WTC11 (cell line): Measurements from ENCODE around the gene PPID. TPM values are rescaled to one million over a fixed set of nuclear protein-coding genes. Genes with fewer than 3 reads are reported as not detected.

Experiments
- ATAC-seq: fragments of 200-7000 bp; cut with Tn5 transposase; 2 replicates; pipeline ENCODE4 v1.10.0; 2021; ENCODE audit warnings: mild to moderate bottlenecking, moderate library complexity
- CTCF ChIA-PET: fragments of 300-600 bp; sonication (Branson Sonifier 250); formaldehyde crosslinking; loops from one replicate; lab custom pipeline; 2021; ENCODE audit warnings: antibody characterized with exemption; lab: Charles Lee
- POLR2A ChIA-PET: fragments of 350-600 bp; sonication (Branson Sonifier 250); formaldehyde crosslinking; loops from one replicate; lab custom pipeline; 2021; ENCODE audit warnings: antibody characterized with exemption; lab: Charles Lee
- DNase-seq: peaks from one replicate; pipeline ENCODE4 v3.0.0; 2021; ENCODE audit warnings: low spot score
- H3K27ac Mint-ChIP-seq: 2 replicates; pipeline ENCODE4 v1.8.0; 2021; ENCODE audit warnings: mixed read lengths
- H3K27me3 Mint-ChIP-seq: 2 replicates; pipeline ENCODE4 v1.8.0; 2021; ENCODE audit warnings: low read depth, mild to moderate bottlenecking, moderate library complexity, mixed read lengths
- H3K36me3 Mint-ChIP-seq: 2 replicates; pipeline ENCODE4 v1.8.0; 2021; ENCODE audit warnings: mixed read lengths
- H3K4me1 Mint-ChIP-seq: 2 replicates; pipeline ENCODE4 v1.8.0; 2022; ENCODE audit warnings: mixed read lengths
- H3K4me3 Mint-ChIP-seq: 2 replicates; pipeline ENCODE4 v1.8.0; 2021; ENCODE audit warnings: mild to moderate bottlenecking, moderate library complexity, mixed read lengths
- H3K9me3 Mint-ChIP-seq: 2 replicates; pipeline ENCODE4 v1.8.0; 2021; ENCODE audit warnings: mixed read lengths
- AFF4 ChIP-seq: sonication (generic); formaldehyde crosslinking; IDR thresholded peaks from 2 replicates; pipeline ENCODE4 v1.8.1; 2023; ENCODE audit warnings: mild to moderate bottlenecking, missing genetic modification reagents, borderline replicate concordance
- ARID4B ChIP-seq: sonication (generic); formaldehyde crosslinking; IDR thresholded peaks from 2 replicates; pipeline ENCODE4 v1.8.0; 2023; ENCODE audit warnings: missing genetic modification reagents, mild to moderate bottlenecking, borderline replicate concordance
- ATF6 ChIP-seq: sonication (generic); formaldehyde crosslinking; IDR thresholded peaks from 2 replicates; pipeline ENCODE4 v1.8.1; 2023; ENCODE audit warnings: mild to moderate bottlenecking, missing genetic modification reagents
- E2F4 ChIP-seq: sonication (generic); formaldehyde crosslinking; IDR thresholded peaks from 2 replicates; pipeline ENCODE4 v1.8.1; 2022; ENCODE audit warnings: low read depth, mild to moderate bottlenecking, moderate library complexity, missing genetic modification reagents, borderline replicate concordance
- EMX1 ChIP-seq: fragments of 250-450 bp; sonication (Bioruptor Pico); IDR thresholded peaks from 2 replicates; pipeline ENCODE4 v1.8.0; 2021; ENCODE audit warnings: mild to moderate bottlenecking
- ETV6 ChIP-seq: sonication (generic); formaldehyde crosslinking; IDR thresholded peaks from 2 replicates; pipeline ENCODE4 v1.8.1; 2022; ENCODE audit warnings: mild to moderate bottlenecking, missing genetic modification reagents
- FOXJ3 ChIP-seq: sonication (generic); formaldehyde crosslinking; IDR thresholded peaks from 2 replicates; pipeline ENCODE4 v1.9.0; 2021; ENCODE audit warnings: missing genetic modification reagents, mild to moderate bottlenecking, borderline replicate concordance
- FOXP4 ChIP-seq: sonication (generic); formaldehyde crosslinking; IDR thresholded peaks from 2 replicates; pipeline ENCODE4 v1.8.0; 2022; ENCODE audit warnings: mild to moderate bottlenecking, missing genetic modification reagents
- JUN ChIP-seq: sonication (generic); formaldehyde crosslinking; IDR thresholded peaks from 2 replicates; pipeline ENCODE4 v1.8.0; 2023; ENCODE audit warnings: mild to moderate bottlenecking, missing genetic modification reagents
- MYBL2 ChIP-seq: sonication (generic); formaldehyde crosslinking; IDR thresholded peaks from 2 replicates; pipeline ENCODE4 v1.8.1; 2023; ENCODE audit warnings: mild to moderate bottlenecking, moderate library complexity, missing genetic modification reagents
- NFATC4 ChIP-seq: fragments of 250-450 bp; sonication (Bioruptor Pico); IDR thresholded peaks from 2 replicates; pipeline ENCODE4 v1.9.0; 2021; ENCODE audit warnings: mild to moderate bottlenecking
- OVOL2 ChIP-seq: fragments of 250-450 bp; sonication (Bioruptor Pico); IDR thresholded peaks from 2 replicates; pipeline ENCODE4 v1.9.0; 2021; ENCODE audit warnings: mild to moderate bottlenecking, borderline replicate concordance
- USF2 ChIP-seq: sonication (generic); formaldehyde crosslinking; IDR thresholded peaks from 2 replicates; pipeline ENCODE4 v1.8.1; 2023; ENCODE audit warnings: mild to moderate bottlenecking, missing genetic modification reagents, moderate library complexity
- ZBTB21 ChIP-seq: sonication (generic); formaldehyde crosslinking; IDR thresholded peaks from 2 replicates; pipeline ENCODE4 v1.8.1; 2023; ENCODE audit warnings: mild to moderate bottlenecking, missing genetic modification reagents, borderline replicate concordance
- ZNF281 ChIP-seq: sonication (generic); formaldehyde crosslinking; IDR thresholded peaks from 2 replicates; pipeline ENCODE4 v1.8.0; 2023; ENCODE audit warnings: mild to moderate bottlenecking, missing genetic modification reagents
- total RNA-seq: library from RNA; stranded (reverse); gene quantifications from 3 replicates; pipeline ENCODE4 v1.2.3, GENCODE V29; 2021

PPID gene
- total RNA-seq, 1 experiment from 2014 or later, result 40.5 TPM

GRCh38 chr4:158728236-158728635 is 5.0 kb upstream of the PPID start (continued):
- TF ChIP-seq AFF4 (CRISPR knock-in tag) (no peak), OVOL2 (CRISPR knock-in tag) (no peak), NFATC4 (CRISPR knock-in tag) (no peak), ETV6 (CRISPR knock-in tag) (no peak), FOXJ3 (no peak)

GRCh38 chr4:158726633-158727032 is 3.4 kb upstream of the PPID start:
- Mint-ChIP-seq H3K27ac (no peak overlapping the region), H3K27me3 (peaks cover 7% of the 10 kb centered on the region), H3K9me3 (no peaks in the 10 kb centered on the region), H3K36me3 (peaks cover 3% of the 10 kb centered on the region), H3K4me3 (no peak overlapping the region), H3K4me1 (peaks cover 15% of the 10 kb centered on the region)
- POLR2A ChIA-PET, result no interaction called here
- DNase-seq, result no peak
- CTCF ChIA-PET, result no interaction called here
- ATAC-seq, result no peak
- TF ChIP-seq ZNF281 (CRISPR knock-in tag) (no peak), ARID4B (CRISPR knock-in tag) (no peak), ZBTB21 (CRISPR knock-in tag) (no peak), JUN (CRISPR knock-in tag) (no peak), EMX1 (CRISPR knock-in tag) (no peak), USF2 (CRISPR knock-in tag) (no peak), FOXP4 (CRISPR knock-in tag) (no peak), E2F4 (no peak), MYBL2 (CRISPR knock-in tag) (no peak), ATF6 (CRISPR knock-in tag) (no peak)
